ENCODE results near the gene SAMD9L. TPM values are rescaled to one million over a fixed set of nuclear protein-coding genes. Genes with fewer than 3 reads are reported as not detected.

Gene SAMD9L
- not detected in 2 replicates for total RNA-seq (ENCODE audit: low replicate concordance)

GRCh38 chr7:93148144-93148543 is at the start of gene SAMD9L:
Gene SAMD9L (minus strand): TSS chr7:93148385. CDS start chr7:93135971, 12,414 bp downstream.
- H3K27ac Mint-ChIP-seq: no peak within 1 kb of the TSS
- H3K27me3 Mint-ChIP-seq (ENCODE audit: insufficient read depth, low read depth): no peaks in the 10 kb centered on the region
- Histone ChIP-seq H3K4me2 (peak within 1 kb of the TSS; percentile 40), H3K27me3 (no peaks in the 10 kb centered on the region), H3K27ac (no peak within 1 kb of the TSS), H3K9ac (no peak within 1 kb of the TSS), H3K4me3 (no peak within 1 kb of the TSS), H3F3A (ENCODE audit: low read depth) (no peaks in the 10 kb centered on the region), H4K20me1 (ENCODE audit: low read depth) (no peaks in the 10 kb centered on the region), H3K79me2 (ENCODE audit: low read depth) (no peaks in the 10 kb centered on the region), H2AFZ (replicated peaks) (peak within 1 kb of the TSS; percentile 77), H3K9me3 (ENCODE audit: low read depth) (no peaks in the 10 kb centered on the region), H3K36me3 (no peaks in the 10 kb centered on the region), H3K4me1 (peaks cover 34% of the 10 kb centered on the region)
- DNase-seq (ENCODE audit: low spot score): no peak
- TF ChIP-seq CTCF (IDR thresholded peaks at IDR 0.05) (no peak), EZH2phosphoT487 (IDR thresholded peaks at IDR 0.05) (no peak), EZH2 (IDR thresholded peaks at IDR 0.05) (no peak)
- no peaks in the 10 kb centered on the region for H3K9me3 Mint-ChIP-seq
- H3K36me3 Mint-ChIP-seq: no peaks in the 10 kb centered on the region
- H3K4me1 Mint-ChIP-seq: peaks cover 6% of the 10 kb centered on the region
- no peak within 1 kb of the TSS for H3K4me3 Mint-ChIP-seq

DNA sequence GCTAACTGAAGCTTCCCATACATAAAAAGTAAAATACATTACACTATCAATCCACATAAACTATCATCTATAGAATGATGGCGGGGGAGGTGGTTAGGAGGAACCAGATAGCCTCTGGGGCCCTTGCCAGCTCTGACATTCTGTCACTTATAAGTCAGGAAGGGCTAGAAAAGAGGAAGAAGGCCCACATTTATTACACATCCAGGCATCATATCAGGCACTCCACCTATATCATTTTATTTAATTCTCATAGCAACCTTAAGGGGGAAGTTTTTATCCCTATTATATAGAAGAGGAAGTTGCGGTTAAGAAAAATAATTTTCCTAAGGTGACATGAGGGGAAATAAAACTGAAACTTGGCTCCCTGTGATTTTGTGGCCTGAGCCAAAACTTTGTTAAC is 48.2 kb upstream of the SAMD9L start:
- H3K4me1 Mint-ChIP-seq: no peaks in the 10 kb centered on the region
- H3K9me3 Mint-ChIP-seq: no peaks in the 10 kb centered on the region
- no peak overlapping the region for H3K4me3 ChIP-seq
- peaks cover 74% of the 10 kb centered on the region for H3K27me3 ChIP-seq
- no peak overlapping the region for H3K4me2 ChIP-seq
- H3K36me3 Mint-ChIP-seq: no peaks in the 10 kb centered on the region
- H4K20me1 ChIP-seq (ENCODE audit: low read depth): no peaks in the 10 kb centered on the region
- TF ChIP-seq EZH2phosphoT487 (IDR thresholded peaks at IDR 0.05) (no peak), CTCF (IDR thresholded peaks at IDR 0.05) (no peak), EZH2 (IDR thresholded peaks at IDR 0.05) (no peak)
- no peaks in the 10 kb centered on the region for H3F3A ChIP-seq (ENCODE audit: low read depth)
- no peaks in the 10 kb centered on the region for H3K27me3 Mint-ChIP-seq (ENCODE audit: insufficient read depth, low read depth)
- DNase-seq (ENCODE audit: low spot score): no peak
- no peak overlapping the region for H3K4me3 Mint-ChIP-seq
- H2AFZ ChIP-seq (replicated peaks): no peak overlapping the region
- H3K79me2 ChIP-seq (ENCODE audit: low read depth): no peaks in the 10 kb centered on the region
- H3K27ac Mint-ChIP-seq: no peak overlapping the region
- H3K36me3 ChIP-seq: no peaks in the 10 kb centered on the region
- H3K27ac ChIP-seq: no peak overlapping the region
- H3K4me1 ChIP-seq: no peaks in the 10 kb centered on the region
- H3K9me3 ChIP-seq (ENCODE audit: low read depth): no peaks in the 10 kb centered on the region
- H3K9ac ChIP-seq: no peak overlapping the region

DNA sequence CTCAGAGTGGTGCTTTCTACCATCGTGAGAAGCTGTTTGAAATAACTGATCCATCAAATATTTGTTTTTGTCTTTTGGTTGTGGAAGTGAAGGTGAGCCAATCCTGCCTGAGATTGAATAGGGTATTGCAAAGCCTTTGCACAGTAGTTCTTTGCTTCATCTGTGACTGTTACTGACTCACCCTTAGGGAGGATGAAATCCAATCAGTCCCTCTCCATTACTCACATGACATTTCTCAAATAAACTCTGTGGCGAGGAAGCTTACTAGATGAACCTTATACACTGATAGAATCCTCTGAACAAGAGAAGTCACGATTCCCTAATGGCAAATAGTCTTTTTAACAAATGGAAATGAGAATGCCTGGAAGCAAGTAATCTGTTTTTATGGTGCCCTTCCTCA is 46.2 kb upstream of the SAMD9L start:
- Histone ChIP-seq H3K9me3 (ENCODE audit: low read depth) (no peaks in the 10 kb centered on the region), H3K36me3 (no peaks in the 10 kb centered on the region), H3F3A (ENCODE audit: low read depth) (no peaks in the 10 kb centered on the region), H3K9ac (no peak overlapping the region), H3K4me3 (no peak overlapping the region), H3K4me1 (no peaks in the 10 kb centered on the region), H2AFZ (replicated peaks) (no peak overlapping the region), H3K27me3 (peaks cover 74% of the 10 kb centered on the region), H4K20me1 (ENCODE audit: low read depth) (no peaks in the 10 kb centered on the region), H3K4me2 (no peak overlapping the region), H3K79me2 (ENCODE audit: low read depth) (no peaks in the 10 kb centered on the region), H3K27ac (no peak overlapping the region)
- H3K27ac Mint-ChIP-seq: no peak overlapping the region
- H3K36me3 Mint-ChIP-seq: no peaks in the 10 kb centered on the region
- no peaks in the 10 kb centered on the region for H3K4me1 Mint-ChIP-seq
- no peaks in the 10 kb centered on the region for H3K27me3 Mint-ChIP-seq (ENCODE audit: insufficient read depth, low read depth)
- no peak overlapping the region for H3K4me3 Mint-ChIP-seq
- H3K9me3 Mint-ChIP-seq: no peaks in the 10 kb centered on the region
- no peak for DNase-seq (ENCODE audit: low spot score)
- no peak for TF ChIP-seq EZH2 (IDR thresholded peaks at IDR 0.05)
- no peak for TF ChIP-seq EZH2phosphoT487 (IDR thresholded peaks at IDR 0.05)
- TF ChIP-seq CTCF (IDR thresholded peaks at IDR 0.05): no peak

Data from neural progenitor cell (in vitro differentiated cells).